H9 (cell line): Measurements from ENCODE around the gene TM4SF5. TPM values are rescaled to one million over a fixed set of nuclear protein-coding genes. Genes with fewer than 3 reads are reported as not detected.
A peak's percentile ranks its signal among the peaks of the same experiment; 100 is the strongest.

ENCODE experiments used
- DNase-seq: peaks from one replicate; pipeline ENCODE4 v3.0.0-alpha.2; 2017
- H2AFZ ChIP-seq: one replicate; pipeline ENCODE4 v1.6.1; 2013; ENCODE audit warnings: mild to moderate bottlenecking, low read length, control low read depth, moderate library complexity
- H2AK5ac ChIP-seq: 2 replicates; pipeline ENCODE4 v1.6.1; 2013; ENCODE audit warnings: low read length, control low read depth, mixed read lengths; ENCODE audit not compliant: insufficient read length
- H2BK120ac ChIP-seq: one replicate; pipeline ENCODE4 v1.6.1; 2013; ENCODE audit warnings: low read depth, mild to moderate bottlenecking, low read length, control low read depth, inconsistent platforms; ENCODE audit not compliant: poor library complexity, severe bottlenecking
- H2BK12ac ChIP-seq: 2 replicates; pipeline ENCODE4 v1.6.1; 2013; ENCODE audit warnings: low read length, control low read depth, mixed read lengths, low read depth; ENCODE audit not compliant: insufficient read length
- H2BK15ac ChIP-seq: 2 replicates; pipeline ENCODE4 v1.6.1; 2013; ENCODE audit warnings: low read depth, low read length, control low read depth
- H2BK20ac ChIP-seq: one replicate; pipeline ENCODE4 v1.6.1; 2013; ENCODE audit warnings: low read depth, mild to moderate bottlenecking, low read length, control low read depth, inconsistent platforms; ENCODE audit not compliant: poor library complexity, severe bottlenecking
- H2BK5ac ChIP-seq: 2 replicates; pipeline ENCODE4 v1.6.1; 2013; ENCODE audit warnings: low read length, control low read depth, mixed read lengths; ENCODE audit not compliant: insufficient read length
- H3K14ac ChIP-seq: 2 replicates; pipeline ENCODE4 v1.6.1; 2013; ENCODE audit warnings: low read length, control low read depth; ENCODE audit not compliant: insufficient read depth
- H3K18ac ChIP-seq: 2 replicates; pipeline ENCODE4 v1.6.1; 2013; ENCODE audit warnings: low read depth, mild to moderate bottlenecking, mixed read lengths, low read length, control low read depth; ENCODE audit not compliant: insufficient read length
- H3K23ac ChIP-seq: 2 replicates; pipeline ENCODE4 v1.6.1; 2013; ENCODE audit warnings: low read length, control low read depth, mixed read lengths, low read depth; ENCODE audit not compliant: insufficient read length
- H3K23me2 ChIP-seq: 2 replicates; pipeline ENCODE4 v1.6.1; 2013; ENCODE audit warnings: low read depth, mild to moderate bottlenecking, mixed read lengths, low read length, control low read depth; ENCODE audit not compliant: insufficient read length, poor library complexity, severe bottlenecking
- H3K27ac ChIP-seq: 2 replicates; pipeline ENCODE4 v1.5.1; 2013; ENCODE audit warnings: low read length, control low read depth, mixed read lengths, low read depth; ENCODE audit not compliant: insufficient read length
- H3K27me3 ChIP-seq: 2 replicates; pipeline ENCODE4 v1.6.1; 2013; ENCODE audit warnings: low read length, control low read depth, inconsistent platforms; ENCODE audit not compliant: insufficient read depth
- H3K4ac ChIP-seq: 2 replicates; pipeline ENCODE4 v1.6.1; 2013; ENCODE audit warnings: low read depth, mild to moderate bottlenecking, control low read depth, inconsistent platforms, low read length, moderate library complexity
- H3K4me1 ChIP-seq: 2 replicates; pipeline ENCODE4 v1.6.1; 2013; ENCODE audit warnings: low read length, control low read depth, inconsistent platforms; ENCODE audit not compliant: insufficient read depth
- H3K4me2 ChIP-seq: 2 replicates; pipeline ENCODE4 v1.6.1; 2013; ENCODE audit warnings: low read length, control low read depth, mixed read lengths; ENCODE audit not compliant: insufficient read length, insufficient read depth
- H3K56ac ChIP-seq: 2 replicates; pipeline ENCODE4 v1.6.1; 2013; ENCODE audit warnings: low read depth, mild to moderate bottlenecking, mixed read lengths, low read length, control low read depth; ENCODE audit not compliant: insufficient read length
- H3K79me1 ChIP-seq: 2 replicates; pipeline ENCODE4 v1.6.1; 2013; ENCODE audit warnings: low read depth, mild to moderate bottlenecking, moderate library complexity, low read length, control low read depth, inconsistent platforms; ENCODE audit not compliant: insufficient read depth, poor library complexity, severe bottlenecking
- H3K79me2 ChIP-seq: 2 replicates; pipeline ENCODE4 v1.6.1; 2013; ENCODE audit warnings: low read length, control low read depth, inconsistent platforms; ENCODE audit not compliant: insufficient read depth
- H3K9ac ChIP-seq: 2 replicates; pipeline ENCODE4 v1.6.1; 2013; ENCODE audit warnings: low read length, control low read depth, mixed read lengths; ENCODE audit not compliant: insufficient read length; ENCODE audit errors: extremely low read depth
- H3K9me3 ChIP-seq: one replicate; pipeline ENCODE4 v1.6.1; 2013; ENCODE audit warnings: low read depth, low read length, inconsistent platforms; ENCODE audit not compliant: control insufficient read depth
- H3T11ph ChIP-seq: one replicate; pipeline ENCODE4 v1.6.1; 2013; ENCODE audit warnings: mild to moderate bottlenecking, low read length, control low read depth, inconsistent platforms
- H4K20me1 ChIP-seq: one replicate; pipeline ENCODE4 v1.6.1; 2013; ENCODE audit not compliant: control insufficient read depth, insufficient read length, insufficient read depth
- H4K5ac ChIP-seq: 2 replicates; pipeline ENCODE4 v1.6.1; 2013; ENCODE audit warnings: low read depth, mild to moderate bottlenecking, mixed read lengths, low read length, control low read depth; ENCODE audit not compliant: insufficient read length
- H4K8ac ChIP-seq: replicated peaks from 2 replicates; pipeline ENCODE4 v1.6.1; 2013; ENCODE audit warnings: low read length, control low read depth, mixed read lengths, low read depth; ENCODE audit not compliant: insufficient read length
- H4K91ac ChIP-seq: 2 replicates; pipeline ENCODE4 v1.6.1; 2013; ENCODE audit warnings: low read depth, mild to moderate bottlenecking, moderate library complexity, mixed read lengths, low read length, control low read depth; ENCODE audit not compliant: insufficient read length
- H3K27ac Mint-ChIP-seq, 3 experiments: 2 replicates in 2 of 3; 3 replicates in 1 of 3; pipeline ENCODE4 v1.8.0; 2020 to 2021; ENCODE audit warnings: mixed read lengths in 3 of 3, mild to moderate bottlenecking in 1 of 3, moderate library complexity in 1 of 3
- H3K27me3 Mint-ChIP-seq: 2 replicates; pipeline ENCODE4 v1.8.0; 2021; ENCODE audit warnings: low read depth, mild to moderate bottlenecking, moderate library complexity, mixed read lengths
- H3K36me3 Mint-ChIP-seq, 3 experiments: 2 replicates in 2 of 3; 3 replicates in 1 of 3; pipeline ENCODE4 v1.8.0; 2020 to 2021; ENCODE audit warnings: low read depth in 3 of 3, mixed read lengths in 3 of 3; ENCODE audit not compliant: insufficient read depth in 1 of 3
- H3K4me1 Mint-ChIP-seq, 2 experiments: 2 replicates each; pipeline ENCODE4 v1.8.0; 2020; ENCODE audit warnings: mixed read lengths in 2 of 2
- H3K4me3 Mint-ChIP-seq, 2 experiments: 2 replicates in 1 of 2; 3 replicates in 1 of 2; pipeline ENCODE4 v1.8.0; 2020 to 2021; ENCODE audit warnings: mild to moderate bottlenecking in 2 of 2, mixed read lengths in 2 of 2, moderate library complexity in 1 of 2
- H3K9me3 Mint-ChIP-seq, 2 experiments: 2 replicates in 1 of 2; 3 replicates in 1 of 2; pipeline ENCODE4 v1.8.0; 2020; ENCODE audit warnings: mild to moderate bottlenecking in 2 of 2, mixed read lengths in 2 of 2, moderate library complexity in 1 of 2
- CTCF ChIP-seq: fragments of 200-600 bp; sonication (generic); conservative IDR thresholded peaks from 3 replicates; pipeline ENCODE4 v1.8.0; 2021; ENCODE audit warnings: antibody characterized with exemption, mild to moderate bottlenecking
- WGBS: extraction: QIAGEN DNeasy Blood & Tissue Kit; methylation state at CpG from one replicate; pipeline ENCODE4 v1.1.7; 2013; ENCODE audit warnings: missing lambda C conversion rate, low lambda C conversion rate, mixed read lengths; ENCODE audit not compliant: insufficient read length; ENCODE audit errors: extremely low coverage; 5-methylcytosine and 5-hydroxymethylcytosine counted together
- total RNA-seq: library from RNA; stranded (reverse); gene quantifications from 2 replicates; pipeline ENCODE4 v1.2.1, GENCODE V29; 2021

The TM4SF5 gene
- total RNA-seq, 1 experiment from 2014 or later = not detected

- Histone ChIP-seq H2AK5ac (no peak overlapping the region), H2BK12ac (no peak overlapping the region), H3K27me3 (peaks cover 51% of the 10 kb centered on the region), H2BK15ac (no peak overlapping the region), H3K9ac (no peak overlapping the region), H4K20me1 (peaks cover 3% of the 10 kb centered on the region), H3K23me2 (peaks cover 17% of the 10 kb centered on the region), H3K56ac (no peak overlapping the region), H3K18ac (no peak overlapping the region), H3K9me3 (no peaks in the 10 kb centered on the region), H2BK5ac (no peak overlapping the region), H3K4ac (no peak overlapping the region), H4K91ac (no peak overlapping the region), H3K4me2 (peak overlapping the region; percentile 47), H3K79me1 (no peaks in the 10 kb centered on the region), H3T11ph (no peak overlapping the region), H2BK120ac (no peak overlapping the region), H3K14ac (no peak overlapping the region; the same call in 1 of the 2 replicates), H3K23ac (no peak overlapping the region), H3K4me1 (peaks cover 2% of the 10 kb centered on the region; the same call in 1 of the 2 replicates), H3K27ac (no peak overlapping the region), H4K5ac (no peak overlapping the region), H2BK20ac (no peak overlapping the region), H3K79me2 (no peaks in the 10 kb centered on the region), H2AFZ (no peak overlapping the region), H4K8ac (no peak overlapping the region)
- no peak for TF ChIP-seq CTCF
- Mint-ChIP-seq H3K4me1 (peaks cover 27 to 35% of the 10 kb centered on the region in 2 experiments), H3K27me3 (peaks cover 87% of the 10 kb centered on the region), H3K27ac (no peak overlapping the region), H3K36me3 (no peaks in the 10 kb centered on the region; a peak in 1 of 7 replicates), H3K4me3 (peak overlapping the region; percentile 70 to 87), H3K9me3 (no peaks in the 10 kb centered on the region; a peak in 1 of 5 replicates)
- DNase-seq = no peak
- no CpG with 5 or more reads among the region's 14 CpGs for WGBS
Measured at GRCh38 chr17:4788159-4788806, 16.6 kb downstream of the TM4SF5 start.
